HepG2 (cell line): ENCODE measurements around the gene CHD2. TPM values are rescaled to one million over a fixed set of nuclear protein-coding genes. Genes with fewer than 3 reads are reported as not detected.
A peak's percentile ranks its signal among the peaks of the same experiment; 100 is the strongest.

Experiments
- HDAC6 ChIP-seq: fragments of 200-600 bp; sonication (generic); IDR thresholded peaks from 2 replicates; pipeline ENCODE4 v1.7.0; 2017; ENCODE audit warnings: mild to moderate bottlenecking, antibody characterized with exemption, low read length, low read depth
- MAF1 ChIP-seq: sonication (generic); formaldehyde crosslinking; IDR thresholded peaks from 2 replicates; pipeline ENCODE4 v1.5.0; 2020; ENCODE audit warnings: missing genetic modification reagents, borderline replicate concordance
- RFX5 ChIP-seq: IDR thresholded peaks from 2 replicates; pipeline ENCODE4 v1.6.1; 2011; ENCODE audit warnings: low read depth, low read length, improper control_type of control experiment
- TCF7L2 ChIP-seq: IDR thresholded peaks from 2 replicates; pipeline ENCODE4 v1.6.1; 2011; ENCODE audit warnings: mild to moderate bottlenecking, low read depth, low read length, moderate library complexity
- ZNF430 ChIP-seq: sonication (generic); formaldehyde crosslinking; IDR thresholded peaks from 2 replicates; pipeline ENCODE4 v1.9.0; 2021; ENCODE audit warnings: mild to moderate bottlenecking, missing genetic modification reagents
- polyA plus RNA-seq, 8 experiments: library from polyadenylated mRNA; depleted of rRNA in 3 of 8; stranded (reverse) in 7 of 8; unstranded in 1 of 8; fragments of >200 nt; fragmentation: Illumina TruSeq in 4 of 8; extraction: Trizol in 4 of 8; gene quantifications; 2 replicates each; pipeline versions ENCODE4 v1.2.1 to v1.2.3, GENCODE V29; 2011 to 2016; ENCODE audit warnings: low read depth in 4 of 8, missing spikeins in 1 of 8, mixed read lengths in 1 of 8; ENCODE audit not compliant: insufficient read depth in 1 of 8
- total RNA-seq, 5 experiments: library from RNA; depleted of rRNA; stranded (reverse); fragments of >200 nt; fragmentation: Illumina TruSeq; extraction: Trizol; gene quantifications; 2 replicates each; pipeline ENCODE4 v1.2.3, GENCODE V29; 2016; ENCODE audit warnings: low read depth in 1 of 5
- TF ChIP-seq, protein P1 (sequence below): sonication (generic); formaldehyde crosslinking; conservative IDR thresholded peaks from 2 replicates; pipeline ENCODE4 v1.4.0; 2020; ENCODE audit warnings: mild to moderate bottlenecking, missing genetic modification reagents, moderate library complexity
- TF ChIP-seq, protein P2 (sequence below): sonication (generic); formaldehyde crosslinking; IDR thresholded peaks from 2 replicates; pipeline ENCODE4 v1.4.0; 2020; ENCODE audit warnings: mild to moderate bottlenecking, low read depth, missing genetic modification reagents
- TF ChIP-seq, protein P3 (sequence below): sonication (generic); formaldehyde crosslinking; IDR thresholded peaks from 2 replicates; pipeline ENCODE4 v1.4.0; 2020; ENCODE audit warnings: missing genetic modification reagents
- TF ChIP-seq, protein P4 (sequence below): sonication (generic); formaldehyde crosslinking; IDR thresholded peaks from 2 replicates; pipeline ENCODE4 v1.5.1; 2020; ENCODE audit warnings: missing genetic modification reagents, mild to moderate bottlenecking, borderline replicate concordance
- TF ChIP-seq, protein P5 (sequence below): sonication (generic); formaldehyde crosslinking; IDR thresholded peaks from 2 replicates; pipeline ENCODE4 v1.4.0; 2020; ENCODE audit warnings: missing genetic modification reagents
- TF ChIP-seq, protein P6 (sequence below): sonication (generic); formaldehyde crosslinking; IDR thresholded peaks from 2 replicates; pipeline ENCODE4 v1.4.0; 2020; ENCODE audit warnings: missing genetic modification reagents, borderline replicate concordance

Gene CHD2
- total and polyA plus RNA-seq, 2 of the 13 experiments (the other 11 are each of a cell fraction or from before 2014, with no cell fraction given) = 54.0 to 54.1 TPM

DNA sequence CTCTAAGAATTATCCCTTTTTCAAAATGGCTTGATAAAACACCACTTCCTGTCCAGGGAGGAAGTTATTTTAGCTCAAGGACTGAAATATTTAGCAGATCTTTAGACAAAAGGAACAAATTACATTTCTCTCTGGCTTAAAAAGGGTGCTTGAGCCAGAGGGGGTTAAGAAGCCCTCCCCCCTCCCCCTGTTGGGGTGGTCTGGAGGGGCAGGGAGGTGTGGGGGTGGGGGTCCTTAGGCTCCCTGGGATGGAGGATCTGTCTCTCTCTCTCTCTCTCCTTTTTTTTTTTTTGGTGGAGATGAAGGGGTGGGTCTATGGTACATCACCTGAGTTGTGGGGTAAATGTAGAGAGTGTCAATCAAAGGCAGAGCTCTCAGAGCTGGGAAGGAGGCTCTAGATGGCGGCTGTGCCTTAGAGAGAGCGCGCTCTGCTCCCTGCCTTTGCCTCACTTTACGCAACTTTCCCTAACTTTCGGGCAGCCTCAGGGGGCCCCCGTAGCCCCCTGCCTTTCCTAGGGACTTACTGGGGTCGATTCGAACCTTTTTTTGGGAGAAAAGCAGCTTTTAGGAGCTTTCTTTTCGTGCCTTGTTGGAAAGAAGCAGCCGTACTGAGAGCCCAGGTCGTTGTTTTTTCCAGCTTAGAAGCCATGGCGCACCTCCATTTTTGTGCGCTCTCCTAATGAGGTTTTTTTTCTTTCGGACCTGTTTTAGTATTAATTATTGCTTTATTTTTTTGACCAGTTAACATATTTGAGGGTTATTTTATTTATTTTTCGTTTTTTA lies at the start of gene CHD2 (continued):
- TF ChIP-seq, protein P1, sequence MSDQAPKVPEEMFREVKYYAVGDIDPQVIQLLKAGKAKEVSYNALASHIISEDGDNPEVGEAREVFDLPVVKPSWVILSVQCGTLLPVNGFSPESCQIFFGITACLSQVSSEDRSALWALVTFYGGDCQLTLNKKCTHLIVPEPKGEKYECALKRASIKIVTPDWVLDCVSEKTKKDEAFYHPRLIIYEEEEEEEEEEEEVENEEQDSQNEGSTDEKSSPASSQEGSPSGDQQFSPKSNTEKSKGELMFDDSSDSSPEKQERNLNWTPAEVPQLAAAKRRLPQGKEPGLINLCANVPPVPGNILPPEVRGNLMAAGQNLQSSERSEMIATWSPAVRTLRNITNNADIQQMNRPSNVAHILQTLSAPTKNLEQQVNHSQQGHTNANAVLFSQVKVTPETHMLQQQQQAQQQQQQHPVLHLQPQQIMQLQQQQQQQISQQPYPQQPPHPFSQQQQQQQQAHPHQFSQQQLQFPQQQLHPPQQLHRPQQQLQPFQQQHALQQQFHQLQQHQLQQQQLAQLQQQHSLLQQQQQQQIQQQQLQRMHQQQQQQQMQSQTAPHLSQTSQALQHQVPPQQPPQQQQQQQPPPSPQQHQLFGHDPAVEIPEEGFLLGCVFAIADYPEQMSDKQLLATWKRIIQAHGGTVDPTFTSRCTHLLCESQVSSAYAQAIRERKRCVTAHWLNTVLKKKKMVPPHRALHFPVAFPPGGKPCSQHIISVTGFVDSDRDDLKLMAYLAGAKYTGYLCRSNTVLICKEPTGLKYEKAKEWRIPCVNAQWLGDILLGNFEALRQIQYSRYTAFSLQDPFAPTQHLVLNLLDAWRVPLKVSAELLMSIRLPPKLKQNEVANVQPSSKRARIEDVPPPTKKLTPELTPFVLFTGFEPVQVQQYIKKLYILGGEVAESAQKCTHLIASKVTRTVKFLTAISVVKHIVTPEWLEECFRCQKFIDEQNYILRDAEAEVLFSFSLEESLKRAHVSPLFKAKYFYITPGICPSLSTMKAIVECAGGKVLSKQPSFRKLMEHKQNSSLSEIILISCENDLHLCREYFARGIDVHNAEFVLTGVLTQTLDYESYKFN (CRISPR knock-in tag) = no peak
- no peak for TF ChIP-seq MAF1
- TF ChIP-seq RFX5 = no peak
- peak; percentile 85; the same call in 1 of the 2 replicates for TF ChIP-seq HDAC6
- no peak for TF ChIP-seq ZNF430
- TF ChIP-seq, protein P2, sequence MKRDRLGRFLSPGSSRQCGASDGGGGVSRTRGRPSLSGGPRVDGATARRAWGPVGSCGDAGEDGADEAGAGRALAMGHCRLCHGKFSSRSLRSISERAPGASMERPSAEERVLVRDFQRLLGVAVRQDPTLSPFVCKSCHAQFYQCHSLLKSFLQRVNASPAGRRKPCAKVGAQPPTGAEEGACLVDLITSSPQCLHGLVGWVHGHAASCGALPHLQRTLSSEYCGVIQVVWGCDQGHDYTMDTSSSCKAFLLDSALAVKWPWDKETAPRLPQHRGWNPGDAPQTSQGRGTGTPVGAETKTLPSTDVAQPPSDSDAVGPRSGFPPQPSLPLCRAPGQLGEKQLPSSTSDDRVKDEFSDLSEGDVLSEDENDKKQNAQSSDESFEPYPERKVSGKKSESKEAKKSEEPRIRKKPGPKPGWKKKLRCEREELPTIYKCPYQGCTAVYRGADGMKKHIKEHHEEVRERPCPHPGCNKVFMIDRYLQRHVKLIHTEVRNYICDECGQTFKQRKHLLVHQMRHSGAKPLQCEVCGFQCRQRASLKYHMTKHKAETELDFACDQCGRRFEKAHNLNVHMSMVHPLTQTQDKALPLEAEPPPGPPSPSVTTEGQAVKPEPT (CRISPR knock-in tag) = no peak
- TF ChIP-seq TCF7L2 = no peak
- TF ChIP-seq, protein P3, sequence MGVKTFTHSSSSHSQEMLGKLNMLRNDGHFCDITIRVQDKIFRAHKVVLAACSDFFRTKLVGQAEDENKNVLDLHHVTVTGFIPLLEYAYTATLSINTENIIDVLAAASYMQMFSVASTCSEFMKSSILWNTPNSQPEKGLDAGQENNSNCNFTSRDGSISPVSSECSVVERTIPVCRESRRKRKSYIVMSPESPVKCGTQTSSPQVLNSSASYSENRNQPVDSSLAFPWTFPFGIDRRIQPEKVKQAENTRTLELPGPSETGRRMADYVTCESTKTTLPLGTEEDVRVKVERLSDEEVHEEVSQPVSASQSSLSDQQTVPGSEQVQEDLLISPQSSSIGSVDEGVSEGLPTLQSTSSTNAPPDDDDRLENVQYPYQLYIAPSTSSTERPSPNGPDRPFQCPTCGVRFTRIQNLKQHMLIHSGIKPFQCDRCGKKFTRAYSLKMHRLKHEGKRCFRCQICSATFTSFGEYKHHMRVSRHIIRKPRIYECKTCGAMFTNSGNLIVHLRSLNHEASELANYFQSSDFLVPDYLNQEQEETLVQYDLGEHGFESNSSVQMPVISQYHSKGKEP (CRISPR knock-in tag) = no peak
- TF ChIP-seq, protein P4, sequence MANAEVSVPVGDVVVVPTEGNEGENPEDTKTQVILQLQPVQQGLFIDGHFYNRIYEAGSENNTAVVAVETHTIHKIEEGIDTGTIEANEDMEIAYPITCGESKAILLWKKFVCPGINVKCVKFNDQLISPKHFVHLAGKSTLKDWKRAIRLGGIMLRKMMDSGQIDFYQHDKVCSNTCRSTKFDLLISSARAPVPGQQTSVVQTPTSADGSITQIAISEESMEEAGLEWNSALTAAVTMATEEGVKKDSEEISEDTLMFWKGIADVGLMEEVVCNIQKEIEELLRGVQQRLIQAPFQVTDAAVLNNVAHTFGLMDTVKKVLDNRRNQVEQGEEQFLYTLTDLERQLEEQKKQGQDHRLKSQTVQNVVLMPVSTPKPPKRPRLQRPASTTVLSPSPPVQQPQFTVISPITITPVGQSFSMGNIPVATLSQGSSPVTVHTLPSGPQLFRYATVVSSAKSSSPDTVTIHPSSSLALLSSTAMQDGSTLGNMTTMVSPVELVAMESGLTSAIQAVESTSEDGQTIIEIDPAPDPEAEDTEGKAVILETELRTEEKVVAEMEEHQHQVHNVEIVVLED (CRISPR knock-in tag) = no peak
- TF ChIP-seq, protein P5, sequence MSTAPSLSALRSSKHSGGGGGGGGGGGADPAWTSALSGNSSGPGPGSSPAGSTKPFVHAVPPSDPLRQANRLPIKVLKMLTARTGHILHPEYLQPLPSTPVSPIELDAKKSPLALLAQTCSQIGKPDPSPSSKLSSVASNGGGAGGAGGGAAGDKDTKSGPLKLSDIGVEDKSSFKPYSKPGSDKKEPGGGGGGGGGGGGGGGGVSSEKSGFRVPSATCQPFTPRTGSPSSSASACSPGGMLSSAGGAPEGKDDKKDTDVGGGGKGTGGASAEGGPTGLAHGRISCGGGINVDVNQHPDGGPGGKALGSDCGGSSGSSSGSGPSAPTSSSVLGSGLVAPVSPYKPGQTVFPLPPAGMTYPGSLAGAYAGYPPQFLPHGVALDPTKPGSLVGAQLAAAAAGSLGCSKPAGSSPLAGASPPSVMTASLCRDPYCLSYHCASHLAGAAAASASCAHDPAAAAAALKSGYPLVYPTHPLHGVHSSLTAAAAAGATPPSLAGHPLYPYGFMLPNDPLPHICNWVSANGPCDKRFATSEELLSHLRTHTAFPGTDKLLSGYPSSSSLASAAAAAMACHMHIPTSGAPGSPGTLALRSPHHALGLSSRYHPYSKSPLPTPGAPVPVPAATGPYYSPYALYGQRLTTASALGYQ = no peak
- TF ChIP-seq, protein P6, sequence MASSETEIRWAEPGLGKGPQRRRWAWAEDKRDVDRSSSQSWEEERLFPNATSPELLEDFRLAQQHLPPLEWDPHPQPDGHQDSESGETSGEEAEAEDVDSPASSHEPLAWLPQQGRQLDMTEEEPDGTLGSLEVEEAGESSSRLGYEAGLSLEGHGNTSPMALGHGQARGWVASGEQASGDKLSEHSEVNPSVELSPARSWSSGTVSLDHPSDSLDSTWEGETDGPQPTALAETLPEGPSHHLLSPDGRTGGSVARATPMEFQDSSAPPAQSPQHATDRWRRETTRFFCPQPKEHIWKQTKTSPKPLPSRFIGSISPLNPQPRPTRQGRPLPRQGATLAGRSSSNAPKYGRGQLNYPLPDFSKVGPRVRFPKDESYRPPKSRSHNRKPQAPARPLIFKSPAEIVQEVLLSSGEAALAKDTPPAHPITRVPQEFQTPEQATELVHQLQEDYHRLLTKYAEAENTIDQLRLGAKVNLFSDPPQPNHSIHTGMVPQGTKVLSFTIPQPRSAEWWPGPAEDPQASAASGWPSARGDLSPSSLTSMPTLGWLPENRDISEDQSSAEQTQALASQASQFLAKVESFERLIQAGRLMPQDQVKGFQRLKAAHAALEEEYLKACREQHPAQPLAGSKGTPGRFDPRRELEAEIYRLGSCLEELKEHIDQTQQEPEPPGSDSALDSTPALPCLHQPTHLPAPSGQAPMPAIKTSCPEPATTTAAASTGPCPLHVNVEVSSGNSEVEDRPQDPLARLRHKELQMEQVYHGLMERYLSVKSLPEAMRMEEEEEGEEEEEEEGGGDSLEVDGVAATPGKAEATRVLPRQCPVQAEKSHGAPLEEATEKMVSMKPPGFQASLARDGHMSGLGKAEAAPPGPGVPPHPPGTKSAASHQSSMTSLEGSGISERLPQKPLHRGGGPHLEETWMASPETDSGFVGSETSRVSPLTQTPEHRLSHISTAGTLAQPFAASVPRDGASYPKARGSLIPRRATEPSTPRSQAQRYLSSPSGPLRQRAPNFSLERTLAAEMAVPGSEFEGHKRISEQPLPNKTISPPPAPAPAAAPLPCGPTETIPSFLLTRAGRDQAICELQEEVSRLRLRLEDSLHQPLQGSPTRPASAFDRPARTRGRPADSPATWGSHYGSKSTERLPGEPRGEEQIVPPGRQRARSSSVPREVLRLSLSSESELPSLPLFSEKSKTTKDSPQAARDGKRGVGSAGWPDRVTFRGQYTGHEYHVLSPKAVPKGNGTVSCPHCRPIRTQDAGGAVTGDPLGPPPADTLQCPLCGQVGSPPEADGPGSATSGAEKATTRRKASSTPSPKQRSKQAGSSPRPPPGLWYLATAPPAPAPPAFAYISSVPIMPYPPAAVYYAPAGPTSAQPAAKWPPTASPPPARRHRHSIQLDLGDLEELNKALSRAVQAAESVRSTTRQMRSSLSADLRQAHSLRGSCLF (CRISPR knock-in tag) = no peak
